HG03060 (cell line): Measurements from ENCODE around the gene SOAT2.

Source experiments
- ATAC-seq: cut with Tn5 transposase; IDR thresholded peaks from one replicate; pipeline ENCODE4 v1.9.1; 2021; ENCODE audit warnings: low read depth, moderate number of reproducible peaks; ENCODE audit not compliant: unreplicated experiment

The SOAT2 gene

GRCh38 chr12:53173085-53173715 lies 69.9 kb downstream of the SOAT2 start:
- no peak for ATAC-seq
